Measurements from ENCODE around the gene PTCH1. TPM values are rescaled to one million over a fixed set of nuclear protein-coding genes. Genes with fewer than 3 reads are reported as not detected.

PTCH1 gene
- total and polyA plus RNA-seq, 2 experiments from 2014 or later: 21.4 to 34.1 TPM

DNA sequence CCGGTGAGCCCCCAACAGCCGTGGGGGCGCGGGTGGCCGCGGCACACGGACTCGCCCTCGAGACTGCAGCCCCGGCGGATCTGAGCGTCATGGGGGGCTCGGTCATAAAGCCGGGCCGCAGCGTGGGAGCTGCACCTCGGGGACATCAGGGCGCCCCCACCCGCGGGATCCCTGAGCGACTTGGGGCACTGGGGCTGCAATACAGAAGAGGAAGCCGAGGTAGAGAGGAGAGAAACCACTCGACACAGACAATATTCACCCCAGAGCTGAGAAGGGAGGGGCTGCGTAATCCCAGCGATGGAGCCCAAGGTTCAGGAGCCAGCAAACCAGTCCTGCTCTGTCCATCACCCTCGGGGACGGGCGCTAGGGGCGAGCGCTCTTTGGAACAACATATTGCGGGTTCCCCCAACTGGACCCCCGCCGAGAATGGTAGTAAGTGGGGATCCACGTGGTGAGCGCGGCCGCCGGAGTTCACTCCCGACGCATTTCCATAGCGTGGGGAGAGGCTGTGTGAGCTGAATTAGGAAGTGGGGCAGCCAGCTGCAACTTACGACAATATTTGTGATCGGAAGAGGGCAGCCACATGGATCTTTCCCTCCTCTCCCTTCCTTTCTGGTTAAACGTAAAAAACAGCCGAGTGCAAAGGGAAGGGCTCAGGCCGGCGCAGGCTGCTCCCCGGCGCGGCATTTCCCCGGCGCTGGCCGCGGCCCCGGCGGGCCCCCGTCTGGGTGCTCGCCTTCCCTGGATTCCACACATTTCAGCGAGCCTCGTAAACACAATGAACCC is 9.9 kb downstream of the PTCH1 start (continued):
- TF ChIP-seq, protein P1, sequence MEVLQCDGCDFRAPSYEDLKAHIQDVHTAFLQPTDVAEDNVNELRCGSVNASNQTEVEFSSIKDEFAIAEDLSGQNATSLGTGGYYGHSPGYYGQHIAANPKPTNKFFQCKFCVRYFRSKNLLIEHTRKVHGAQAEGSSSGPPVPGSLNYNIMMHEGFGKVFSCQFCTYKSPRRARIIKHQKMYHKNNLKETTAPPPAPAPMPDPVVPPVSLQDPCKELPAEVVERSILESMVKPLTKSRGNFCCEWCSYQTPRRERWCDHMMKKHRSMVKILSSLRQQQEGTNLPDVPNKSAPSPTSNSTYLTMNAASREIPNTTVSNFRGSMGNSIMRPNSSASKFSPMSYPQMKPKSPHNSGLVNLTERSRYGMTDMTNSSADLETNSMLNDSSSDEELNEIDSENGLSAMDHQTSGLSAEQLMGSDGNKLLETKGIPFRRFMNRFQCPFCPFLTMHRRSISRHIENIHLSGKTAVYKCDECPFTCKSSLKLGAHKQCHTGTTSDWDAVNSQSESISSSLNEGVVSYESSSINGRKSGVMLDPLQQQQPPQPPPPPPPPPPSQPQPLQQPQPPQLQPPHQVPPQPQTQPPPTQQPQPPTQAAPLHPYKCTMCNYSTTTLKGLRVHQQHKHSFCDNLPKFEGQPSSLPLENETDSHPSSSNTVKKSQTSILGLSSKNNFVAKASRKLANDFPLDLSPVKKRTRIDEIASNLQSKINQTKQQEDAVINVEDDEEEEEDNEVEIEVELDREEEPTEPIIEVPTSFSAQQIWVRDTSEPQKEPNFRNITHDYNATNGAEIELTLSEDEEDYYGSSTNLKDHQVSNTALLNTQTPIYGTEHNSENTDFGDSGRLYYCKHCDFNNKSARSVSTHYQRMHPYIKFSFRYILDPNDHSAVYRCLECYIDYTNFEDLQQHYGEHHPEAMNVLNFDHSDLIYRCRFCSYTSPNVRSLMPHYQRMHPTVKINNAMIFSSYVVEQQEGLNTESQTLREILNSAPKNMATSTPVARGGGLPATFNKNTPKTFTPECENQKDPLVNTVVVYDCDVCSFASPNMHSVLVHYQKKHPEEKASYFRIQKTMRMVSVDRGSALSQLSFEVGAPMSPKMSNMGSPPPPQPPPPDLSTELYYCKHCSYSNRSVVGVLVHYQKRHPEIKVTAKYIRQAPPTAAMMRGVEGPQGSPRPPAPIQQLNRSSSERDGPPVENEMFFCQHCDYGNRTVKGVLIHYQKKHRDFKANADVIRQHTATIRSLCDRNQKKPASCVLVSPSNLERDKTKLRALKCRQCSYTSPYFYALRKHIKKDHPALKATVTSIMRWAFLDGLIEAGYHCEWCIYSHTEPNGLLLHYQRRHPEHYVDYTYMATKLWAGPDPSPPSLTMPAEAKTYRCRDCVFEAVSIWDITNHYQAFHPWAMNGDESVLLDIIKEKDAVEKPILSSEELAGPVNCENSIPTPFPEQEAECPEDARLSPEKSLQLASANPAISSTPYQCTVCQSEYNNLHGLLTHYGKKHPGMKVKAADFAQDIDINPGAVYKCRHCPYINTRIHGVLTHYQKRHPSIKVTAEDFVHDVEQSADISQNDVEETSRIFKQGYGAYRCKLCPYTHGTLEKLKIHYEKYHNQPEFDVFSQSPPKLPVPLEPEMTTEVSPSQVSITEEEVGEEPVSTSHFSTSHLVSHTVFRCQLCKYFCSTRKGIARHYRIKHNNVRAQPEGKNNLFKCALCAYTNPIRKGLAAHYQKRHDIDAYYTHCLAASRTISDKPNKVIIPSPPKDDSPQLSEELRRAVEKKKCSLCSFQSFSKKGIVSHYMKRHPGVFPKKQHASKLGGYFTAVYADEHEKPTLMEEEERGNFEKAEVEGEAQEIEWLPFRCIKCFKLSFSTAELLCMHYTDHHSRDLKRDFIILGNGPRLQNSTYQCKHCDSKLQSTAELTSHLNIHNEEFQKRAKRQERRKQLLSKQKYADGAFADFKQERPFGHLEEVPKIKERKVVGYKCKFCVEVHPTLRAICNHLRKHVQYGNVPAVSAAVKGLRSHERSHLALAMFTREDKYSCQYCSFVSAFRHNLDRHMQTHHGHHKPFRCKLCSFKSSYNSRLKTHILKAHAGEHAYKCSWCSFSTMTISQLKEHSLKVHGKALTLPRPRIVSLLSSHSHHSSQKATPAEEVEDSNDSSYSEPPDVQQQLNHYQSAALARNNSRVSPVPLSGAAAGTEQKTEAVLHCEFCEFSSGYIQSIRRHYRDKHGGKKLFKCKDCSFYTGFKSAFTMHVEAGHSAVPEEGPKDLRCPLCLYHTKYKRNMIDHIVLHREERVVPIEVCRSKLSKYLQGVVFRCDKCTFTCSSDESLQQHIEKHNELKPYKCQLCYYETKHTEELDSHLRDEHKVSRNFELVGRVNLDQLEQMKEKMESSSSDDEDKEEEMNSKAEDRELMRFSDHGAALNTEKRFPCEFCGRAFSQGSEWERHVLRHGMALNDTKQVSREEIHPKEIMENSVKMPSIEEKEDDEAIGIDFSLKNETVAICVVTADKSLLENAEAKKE (CRISPR knock-in tag; IDR thresholded peaks at IDR 0.05): no peak
- TF ChIP-seq JUNB (IDR thresholded peaks at IDR 0.05; ENCODE audit: unreplicated experiment) (no peak), ZNF331 (CRISPR knock-in tag; IDR thresholded peaks at IDR 0.05; ENCODE audit: low read depth) (no peak), STAT1 (IDR thresholded peaks at IDR 0.05; ENCODE audit: unreplicated experiment) (no peak), POLR2AphosphoS5 (IDR thresholded peaks at IDR 0.05; ENCODE audit: low read depth) (no peak; the same call in none of the 2 replicates), ZNF114 (CRISPR knock-in tag; IDR thresholded peaks at IDR 0.05) (no peak)

GRCh38 chr9:95506428-95506677 is 10.4 kb downstream of the PTCH1 start:
- Histone ChIP-seq H3K4me3 (peak overlapping the region; percentile 87), H3F3A (replicated peaks; ENCODE audit: low read depth) (0 out of 2 replicates have a peak, but pooled peaks cover 5% of the 10 kb centered on the region), H3K9me2 (ENCODE audit: insufficient read depth) (no peaks in the 10 kb centered on the region), H2AFZ (no peak overlapping the region), H4K20me1 (replicated peaks; ENCODE audit: insufficient read depth) (peaks cover 21% of the 10 kb centered on the region), H3K27me3 (ENCODE audit: insufficient read depth) (no peaks in the 10 kb centered on the region), H3K27ac (ENCODE audit: low read depth) (peak overlapping the region; percentile 83; the same call in 1 of the 2 replicates), H3K4me1 (ENCODE audit: insufficient read depth) (peaks cover 24% of the 10 kb centered on the region), H3K36me3 (ENCODE audit: insufficient read depth) (peaks cover 6% of the 10 kb centered on the region; the same call in 1 of the 2 replicates), H3K79me2 (replicated peaks; ENCODE audit: insufficient read depth) (peaks cover 57% of the 10 kb centered on the region), H3K4me2 (peak overlapping the region; percentile 85)
- no peak for ATAC-seq
- no peak for DNase-seq (ENCODE audit: low spot score)
- Mint-ChIP-seq H3K9me3 (no peaks in the 10 kb centered on the region), H3K27ac (no peak overlapping the region), H3K4me1 (peaks cover 28% of the 10 kb centered on the region), H3K27me3 (ENCODE audit: insufficient read depth, low read depth, poor library complexity) (peaks cover 33% of the 10 kb centered on the region), H3K4me3 (peak overlapping the region; percentile 88), H3K36me3 (ENCODE audit: low read depth) (peaks cover 4% of the 10 kb centered on the region; the same call in 2 of the 3 replicates)
- no peak for TF ChIP-seq JUNB (IDR thresholded peaks at IDR 0.05; ENCODE audit: unreplicated experiment)
- TF ChIP-seq STAT1 (IDR thresholded peaks at IDR 0.05; ENCODE audit: unreplicated experiment): no peak
- TF ChIP-seq EZH2phosphoT487 (IDR thresholded peaks at IDR 0.05; ENCODE audit: unreplicated experiment): no peak
- TF ChIP-seq CREB1 (CRISPR knock-in tag; IDR thresholded peaks at IDR 0.05; ENCODE audit: low read depth): no peak
- TF ChIP-seq EZH2 (IDR thresholded peaks at IDR 0.05; ENCODE audit: low read depth, unreplicated experiment): no peak
- TF ChIP-seq NANOG (IDR thresholded peaks at IDR 0.05; ENCODE audit: borderline replicate concordance): no peak
- no peak for TF ChIP-seq ZNF114 (CRISPR knock-in tag; IDR thresholded peaks at IDR 0.05)
- TF ChIP-seq, protein P2, sequence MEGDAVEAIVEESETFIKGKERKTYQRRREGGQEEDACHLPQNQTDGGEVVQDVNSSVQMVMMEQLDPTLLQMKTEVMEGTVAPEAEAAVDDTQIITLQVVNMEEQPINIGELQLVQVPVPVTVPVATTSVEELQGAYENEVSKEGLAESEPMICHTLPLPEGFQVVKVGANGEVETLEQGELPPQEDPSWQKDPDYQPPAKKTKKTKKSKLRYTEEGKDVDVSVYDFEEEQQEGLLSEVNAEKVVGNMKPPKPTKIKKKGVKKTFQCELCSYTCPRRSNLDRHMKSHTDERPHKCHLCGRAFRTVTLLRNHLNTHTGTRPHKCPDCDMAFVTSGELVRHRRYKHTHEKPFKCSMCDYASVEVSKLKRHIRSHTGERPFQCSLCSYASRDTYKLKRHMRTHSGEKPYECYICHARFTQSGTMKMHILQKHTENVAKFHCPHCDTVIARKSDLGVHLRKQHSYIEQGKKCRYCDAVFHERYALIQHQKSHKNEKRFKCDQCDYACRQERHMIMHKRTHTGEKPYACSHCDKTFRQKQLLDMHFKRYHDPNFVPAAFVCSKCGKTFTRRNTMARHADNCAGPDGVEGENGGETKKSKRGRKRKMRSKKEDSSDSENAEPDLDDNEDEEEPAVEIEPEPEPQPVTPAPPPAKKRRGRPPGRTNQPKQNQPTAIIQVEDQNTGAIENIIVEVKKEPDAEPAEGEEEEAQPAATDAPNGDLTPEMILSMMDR (conservative IDR thresholded peaks at IDR 0.05; ENCODE audit: low read depth in 2 of 2): no peak
- TF ChIP-seq POLR2AphosphoS5 (IDR thresholded peaks at IDR 0.05; ENCODE audit: low read depth): no peak; the same call in 1 of the 2 replicates
- no peak for TF ChIP-seq REST (IDR thresholded peaks at IDR 0.05; ENCODE audit: unreplicated experiment)

All from GM23338 (cell line).